GM23338 (cell line): Measurements from ENCODE around the gene KIF2C.

ENCODE experiments used
- EZH2 ChIP-seq: fragments of 200-600 bp; sonication (generic); IDR thresholded peaks from one replicate; pipeline ENCODE4 v1.8.0; 2017; ENCODE audit warnings: antibody characterized with exemption, mild to moderate bottlenecking, low read depth; ENCODE audit not compliant: unreplicated experiment
- EZH2phosphoT487 ChIP-seq: fragments of 200-600 bp; sonication (generic); IDR thresholded peaks from one replicate; pipeline ENCODE4 v1.8.1; 2018; ENCODE audit warnings: antibody characterized with exemption; ENCODE audit not compliant: unreplicated experiment
- JUNB ChIP-seq: IDR thresholded peaks from one replicate; pipeline ENCODE4 v1.6.1; 2016; ENCODE audit warnings: antibody characterized with exemption; ENCODE audit not compliant: unreplicated experiment
- POLR2AphosphoS5 ChIP-seq: IDR thresholded peaks from 2 replicates; pipeline ENCODE4 v1.6.1; 2016; ENCODE audit warnings: antibody characterized with exemption, low read depth
- ZNF331 ChIP-seq: fragments of 250-450 bp; sonication (Bioruptor Pico); IDR thresholded peaks from 2 replicates; pipeline ENCODE4 v1.5.0; 2020; ENCODE audit warnings: low read depth, mild to moderate bottlenecking, moderate library complexity
- TF ChIP-seq, protein P1 (sequence below), 2 experiments: fragments of 200-600 bp in 1 of 2; sonication (generic) in 1 of 2; conservative IDR thresholded peaks; 2 replicates each; pipeline versions ENCODE4 v1.5.1 to v1.6.1; 2016 to 2017; ENCODE audit warnings: antibody characterized with exemption in 2 of 2, low read depth in 2 of 2, mild to moderate bottlenecking in 2 of 2, moderate library complexity in 1 of 2
- TF ChIP-seq, protein P2 (sequence below): IDR thresholded peaks from one replicate; pipeline ENCODE4 v1.6.1; 2018; ENCODE audit warnings: antibody characterized with exemption; ENCODE audit not compliant: unreplicated experiment

DNA sequence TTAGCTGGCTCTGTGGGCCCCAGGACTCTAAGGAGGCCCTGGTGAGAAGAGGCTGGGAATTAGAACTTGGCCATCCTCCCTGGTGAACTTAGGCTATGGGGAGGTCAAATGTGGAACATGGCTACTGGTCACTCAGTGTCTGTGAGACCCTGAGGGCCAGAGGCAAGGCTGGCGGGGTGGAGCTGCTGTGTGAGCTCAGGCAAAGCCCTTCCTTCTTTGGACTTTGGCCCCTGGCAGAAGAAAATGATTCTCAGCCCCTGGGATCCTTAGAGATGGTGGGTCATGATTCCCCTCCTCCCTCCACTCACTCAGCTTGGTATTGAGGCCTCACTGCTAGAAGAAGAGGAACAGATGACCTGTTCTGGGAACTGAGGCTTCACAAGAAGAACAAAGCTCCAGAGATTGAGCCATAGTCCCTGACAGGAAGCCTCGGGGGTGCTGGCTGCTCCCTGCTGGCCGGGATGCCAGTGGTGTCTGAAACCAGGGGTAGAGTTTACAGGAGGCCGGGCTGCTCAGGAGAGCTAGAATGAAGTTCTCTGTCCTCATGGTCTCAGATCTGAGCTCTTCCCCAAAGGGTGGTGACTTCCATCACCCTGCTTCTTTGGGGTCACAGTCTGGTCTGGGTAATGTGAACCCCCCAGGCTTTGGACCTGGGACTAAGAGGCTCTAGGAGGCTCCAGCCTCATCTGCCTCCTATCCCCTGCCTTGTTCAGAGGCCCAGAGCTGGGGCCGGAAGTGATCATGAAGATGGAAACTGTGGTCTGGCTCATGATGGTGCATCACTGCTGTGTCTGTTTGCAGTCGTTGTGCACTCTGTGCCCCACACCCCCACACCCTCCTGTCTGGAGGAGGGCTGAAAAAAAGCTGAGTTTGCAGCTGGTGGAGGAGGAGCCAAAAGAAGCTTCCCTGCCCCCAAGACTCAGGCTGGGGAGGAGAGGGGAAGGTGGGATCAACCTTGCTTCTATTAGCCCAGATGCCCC, 69.6 kb downstream of the KIF2C start:
- TF ChIP-seq, protein P1, sequence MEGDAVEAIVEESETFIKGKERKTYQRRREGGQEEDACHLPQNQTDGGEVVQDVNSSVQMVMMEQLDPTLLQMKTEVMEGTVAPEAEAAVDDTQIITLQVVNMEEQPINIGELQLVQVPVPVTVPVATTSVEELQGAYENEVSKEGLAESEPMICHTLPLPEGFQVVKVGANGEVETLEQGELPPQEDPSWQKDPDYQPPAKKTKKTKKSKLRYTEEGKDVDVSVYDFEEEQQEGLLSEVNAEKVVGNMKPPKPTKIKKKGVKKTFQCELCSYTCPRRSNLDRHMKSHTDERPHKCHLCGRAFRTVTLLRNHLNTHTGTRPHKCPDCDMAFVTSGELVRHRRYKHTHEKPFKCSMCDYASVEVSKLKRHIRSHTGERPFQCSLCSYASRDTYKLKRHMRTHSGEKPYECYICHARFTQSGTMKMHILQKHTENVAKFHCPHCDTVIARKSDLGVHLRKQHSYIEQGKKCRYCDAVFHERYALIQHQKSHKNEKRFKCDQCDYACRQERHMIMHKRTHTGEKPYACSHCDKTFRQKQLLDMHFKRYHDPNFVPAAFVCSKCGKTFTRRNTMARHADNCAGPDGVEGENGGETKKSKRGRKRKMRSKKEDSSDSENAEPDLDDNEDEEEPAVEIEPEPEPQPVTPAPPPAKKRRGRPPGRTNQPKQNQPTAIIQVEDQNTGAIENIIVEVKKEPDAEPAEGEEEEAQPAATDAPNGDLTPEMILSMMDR (conservative IDR thresholded peaks at IDR 0.05; ENCODE audit: low read depth in 2 of 2): 0 out of 4 replicates have a peak, but pooled peaks of 1 of the 2 experiments have one; percentile 1
- TF ChIP-seq, protein P2, sequence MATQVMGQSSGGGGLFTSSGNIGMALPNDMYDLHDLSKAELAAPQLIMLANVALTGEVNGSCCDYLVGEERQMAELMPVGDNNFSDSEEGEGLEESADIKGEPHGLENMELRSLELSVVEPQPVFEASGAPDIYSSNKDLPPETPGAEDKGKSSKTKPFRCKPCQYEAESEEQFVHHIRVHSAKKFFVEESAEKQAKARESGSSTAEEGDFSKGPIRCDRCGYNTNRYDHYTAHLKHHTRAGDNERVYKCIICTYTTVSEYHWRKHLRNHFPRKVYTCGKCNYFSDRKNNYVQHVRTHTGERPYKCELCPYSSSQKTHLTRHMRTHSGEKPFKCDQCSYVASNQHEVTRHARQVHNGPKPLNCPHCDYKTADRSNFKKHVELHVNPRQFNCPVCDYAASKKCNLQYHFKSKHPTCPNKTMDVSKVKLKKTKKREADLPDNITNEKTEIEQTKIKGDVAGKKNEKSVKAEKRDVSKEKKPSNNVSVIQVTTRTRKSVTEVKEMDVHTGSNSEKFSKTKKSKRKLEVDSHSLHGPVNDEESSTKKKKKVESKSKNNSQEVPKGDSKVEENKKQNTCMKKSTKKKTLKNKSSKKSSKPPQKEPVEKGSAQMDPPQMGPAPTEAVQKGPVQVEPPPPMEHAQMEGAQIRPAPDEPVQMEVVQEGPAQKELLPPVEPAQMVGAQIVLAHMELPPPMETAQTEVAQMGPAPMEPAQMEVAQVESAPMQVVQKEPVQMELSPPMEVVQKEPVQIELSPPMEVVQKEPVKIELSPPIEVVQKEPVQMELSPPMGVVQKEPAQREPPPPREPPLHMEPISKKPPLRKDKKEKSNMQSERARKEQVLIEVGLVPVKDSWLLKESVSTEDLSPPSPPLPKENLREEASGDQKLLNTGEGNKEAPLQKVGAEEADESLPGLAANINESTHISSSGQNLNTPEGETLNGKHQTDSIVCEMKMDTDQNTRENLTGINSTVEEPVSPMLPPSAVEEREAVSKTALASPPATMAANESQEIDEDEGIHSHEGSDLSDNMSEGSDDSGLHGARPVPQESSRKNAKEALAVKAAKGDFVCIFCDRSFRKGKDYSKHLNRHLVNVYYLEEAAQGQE: no peak
- TF ChIP-seq EZH2phosphoT487: no peak
- TF ChIP-seq EZH2: no peak
- TF ChIP-seq POLR2AphosphoS5: no peak
- no peak for TF ChIP-seq JUNB
- no peak for TF ChIP-seq ZNF331 (CRISPR knock-in tag)
